ENCODE measurements around the gene DOK6.
"Not testable (repeated sequence)": the region's sequence is repeated elsewhere in the genome, so short reads cannot be mapped to it uniquely, and the experiment has no call there.

GRCh38 chr18:69864802-69865201 lies 464.1 kb downstream of the DOK6 start:
- not testable (repeated sequence) for TF ChIP-seq CTCF, POLR2A (IDR thresholded peaks at IDR 0.05)
